ENCODE results near the gene PTAR1.
A peak's percentile ranks its signal among the peaks of the same experiment; 100 is the strongest.

Gene PTAR1

DNA sequence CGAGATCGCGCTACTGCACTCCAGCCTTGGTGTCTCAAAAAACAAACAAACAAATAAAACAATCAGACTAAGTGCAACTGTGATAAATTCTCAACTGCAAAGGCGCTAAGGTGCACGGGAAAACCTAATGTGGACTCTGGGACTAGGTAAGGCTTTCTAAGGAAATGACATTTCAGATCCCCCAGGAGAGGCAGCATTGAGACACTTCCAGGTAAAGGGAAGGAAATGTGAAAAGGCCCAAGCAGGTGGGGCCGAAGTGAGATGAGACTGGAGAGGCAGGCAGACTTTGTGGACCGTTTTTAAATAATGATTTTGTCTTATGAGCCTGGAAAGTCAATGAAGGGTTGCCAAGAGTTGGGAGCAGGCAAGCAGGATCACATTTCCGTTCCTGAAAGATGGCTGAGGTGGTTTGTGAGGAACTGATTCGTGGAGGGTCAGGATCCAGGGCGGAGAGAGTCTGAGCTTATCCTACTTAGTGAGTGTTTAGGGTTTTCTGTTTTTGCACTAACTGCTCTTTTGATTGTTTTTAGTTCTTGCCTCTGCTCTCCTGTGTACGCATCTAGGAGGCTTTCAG, 85.6 kb downstream of the PTAR1 start:
- DNase-seq (ENCODE audit: low spot score): no peak

DNA sequence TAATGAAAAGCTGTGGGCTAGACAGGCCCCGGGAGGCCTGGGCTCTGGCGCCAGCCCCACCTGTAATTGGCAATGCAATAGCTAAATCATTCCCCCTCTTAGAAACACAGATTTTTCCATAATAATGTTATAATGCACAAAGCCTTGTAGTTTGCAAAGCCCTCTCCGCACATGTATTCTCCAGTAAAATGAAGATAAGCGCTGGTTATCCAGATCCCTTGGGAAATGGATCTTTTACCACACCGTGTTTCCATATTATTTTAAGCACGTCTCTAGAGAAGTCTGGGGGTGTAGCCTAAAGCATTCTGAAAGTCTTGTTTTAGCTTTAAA, 86.5 kb downstream of the PTAR1 start:
- DNase-seq (ENCODE audit: low spot score): no peak
- TF ChIP-seq, protein P1, sequence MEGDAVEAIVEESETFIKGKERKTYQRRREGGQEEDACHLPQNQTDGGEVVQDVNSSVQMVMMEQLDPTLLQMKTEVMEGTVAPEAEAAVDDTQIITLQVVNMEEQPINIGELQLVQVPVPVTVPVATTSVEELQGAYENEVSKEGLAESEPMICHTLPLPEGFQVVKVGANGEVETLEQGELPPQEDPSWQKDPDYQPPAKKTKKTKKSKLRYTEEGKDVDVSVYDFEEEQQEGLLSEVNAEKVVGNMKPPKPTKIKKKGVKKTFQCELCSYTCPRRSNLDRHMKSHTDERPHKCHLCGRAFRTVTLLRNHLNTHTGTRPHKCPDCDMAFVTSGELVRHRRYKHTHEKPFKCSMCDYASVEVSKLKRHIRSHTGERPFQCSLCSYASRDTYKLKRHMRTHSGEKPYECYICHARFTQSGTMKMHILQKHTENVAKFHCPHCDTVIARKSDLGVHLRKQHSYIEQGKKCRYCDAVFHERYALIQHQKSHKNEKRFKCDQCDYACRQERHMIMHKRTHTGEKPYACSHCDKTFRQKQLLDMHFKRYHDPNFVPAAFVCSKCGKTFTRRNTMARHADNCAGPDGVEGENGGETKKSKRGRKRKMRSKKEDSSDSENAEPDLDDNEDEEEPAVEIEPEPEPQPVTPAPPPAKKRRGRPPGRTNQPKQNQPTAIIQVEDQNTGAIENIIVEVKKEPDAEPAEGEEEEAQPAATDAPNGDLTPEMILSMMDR (IDR thresholded peaks at IDR 0.05; ENCODE audit: extremely low read depth, missing control alignments): no peak

More for the DNA sequence above, 85.6 kb downstream of the PTAR1 start:
- TF ChIP-seq, protein P1 (IDR thresholded peaks at IDR 0.05; ENCODE audit: extremely low read depth, missing control alignments): no peak

DNA sequence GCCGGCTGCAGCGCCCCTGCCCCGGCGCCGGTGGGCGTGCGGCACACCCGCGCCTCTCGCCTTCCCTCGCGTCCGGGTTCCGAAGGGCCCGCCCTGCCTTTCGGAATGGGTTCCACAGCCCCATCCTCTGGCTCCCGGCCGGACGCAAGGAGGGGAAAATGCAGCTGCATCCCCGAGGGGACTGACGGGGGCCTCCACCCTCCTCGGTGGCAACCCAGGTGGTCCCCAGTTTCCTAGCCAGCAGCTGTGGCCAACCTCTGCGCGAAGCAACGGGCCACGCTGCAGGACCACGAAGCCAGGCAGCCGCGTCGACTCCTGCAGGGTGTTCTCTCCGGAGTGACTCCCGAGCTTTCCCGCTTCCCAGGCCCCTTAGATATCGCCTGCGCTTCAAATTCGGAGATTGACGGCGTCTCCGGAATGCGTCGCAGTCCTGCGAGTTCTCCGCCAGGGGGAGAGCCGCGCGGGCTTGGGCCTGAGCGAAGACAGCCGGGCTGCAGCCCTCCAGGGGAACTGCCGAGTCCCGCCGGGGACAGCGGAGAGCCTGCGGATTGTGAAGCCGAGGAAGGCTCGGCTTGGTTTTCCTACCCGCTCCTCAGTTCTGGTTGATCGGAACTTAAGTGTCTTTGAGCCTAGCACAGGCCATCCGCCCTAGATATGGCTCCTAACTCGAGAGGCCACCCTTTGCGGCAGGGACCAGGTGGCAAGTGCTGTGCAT, 87.1 kb downstream of the PTAR1 start:
- TF ChIP-seq, protein P1 (IDR thresholded peaks at IDR 0.05; ENCODE audit: extremely low read depth, missing control alignments): peak; percentile 76
- peak; percentile 88 for DNase-seq (ENCODE audit: low spot score)

DNA sequence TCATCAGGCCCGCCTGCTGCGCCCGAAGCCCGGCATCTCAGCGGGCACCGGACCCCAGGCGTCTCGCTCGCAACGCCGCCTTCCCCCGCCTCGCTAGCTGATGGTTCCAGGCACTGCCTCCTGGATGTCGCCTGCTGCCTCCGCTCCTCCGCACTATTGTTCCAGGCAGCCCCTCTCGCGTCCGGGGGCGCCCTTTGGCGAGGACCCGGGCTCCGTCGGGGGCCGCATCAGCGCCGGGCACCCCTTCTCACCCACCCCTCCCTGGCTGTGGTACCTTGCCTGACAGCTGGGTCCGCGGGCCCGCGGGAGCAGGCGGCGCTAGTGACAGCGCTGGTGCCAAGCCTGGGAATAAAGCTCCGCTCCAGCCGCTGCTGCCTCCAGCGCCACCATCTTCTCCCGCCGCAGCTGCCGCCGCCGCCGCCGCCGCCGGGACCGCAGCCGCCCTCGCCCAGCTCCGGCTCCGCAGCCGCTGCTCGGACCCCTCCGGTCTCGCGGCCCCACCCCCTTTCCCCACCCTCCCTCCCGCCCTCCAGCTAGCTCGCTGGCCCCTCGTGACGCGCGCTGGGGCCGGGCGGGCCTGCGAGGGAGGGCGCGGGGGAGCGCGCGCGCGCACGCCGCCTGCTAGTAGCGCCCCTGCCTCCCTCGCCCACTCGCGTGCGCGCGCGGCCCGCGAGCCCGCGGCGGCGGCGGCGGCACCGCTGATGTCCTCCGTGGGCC, 87.8 kb downstream of the PTAR1 start, which contains the start of gene APBA1:
APBA1 (minus strand) TSS at position 493 of the 717 bp plus-strand sequence.
- peak; percentile 66 for DNase-seq (ENCODE audit: low spot score)
- TF ChIP-seq, protein P1 (IDR thresholded peaks at IDR 0.05; ENCODE audit: extremely low read depth, missing control alignments): no peak

DNA sequence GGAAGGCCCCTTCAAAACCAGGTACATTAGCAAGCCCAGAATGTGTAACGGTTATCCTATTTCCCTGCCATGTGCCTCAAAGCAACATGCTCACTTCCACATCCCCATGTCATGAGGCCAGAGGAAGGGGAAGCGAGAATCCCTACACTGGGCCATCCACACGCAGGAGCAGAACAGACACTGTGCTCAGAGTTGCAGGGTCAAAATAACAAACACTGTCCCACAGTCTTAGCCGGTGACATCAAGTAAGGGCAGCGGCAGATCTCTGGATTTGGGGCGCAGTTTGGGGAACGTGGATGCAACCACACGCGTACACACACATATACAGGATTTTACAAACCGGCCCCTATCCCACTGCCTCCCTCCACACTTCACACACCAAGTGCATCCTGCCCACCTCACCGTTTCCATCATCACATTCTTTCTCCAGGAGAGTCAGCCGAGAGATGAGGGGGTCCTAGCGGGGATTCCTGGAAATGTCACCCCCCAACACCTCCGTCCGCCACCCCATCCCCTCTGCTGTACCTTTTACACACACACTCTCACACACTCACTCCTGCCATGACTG, 88.4 kb downstream of the PTAR1 start:
- no peak for DNase-seq (ENCODE audit: low spot score)
- TF ChIP-seq, protein P1 (IDR thresholded peaks at IDR 0.05; ENCODE audit: extremely low read depth, missing control alignments): no peak

DNA sequence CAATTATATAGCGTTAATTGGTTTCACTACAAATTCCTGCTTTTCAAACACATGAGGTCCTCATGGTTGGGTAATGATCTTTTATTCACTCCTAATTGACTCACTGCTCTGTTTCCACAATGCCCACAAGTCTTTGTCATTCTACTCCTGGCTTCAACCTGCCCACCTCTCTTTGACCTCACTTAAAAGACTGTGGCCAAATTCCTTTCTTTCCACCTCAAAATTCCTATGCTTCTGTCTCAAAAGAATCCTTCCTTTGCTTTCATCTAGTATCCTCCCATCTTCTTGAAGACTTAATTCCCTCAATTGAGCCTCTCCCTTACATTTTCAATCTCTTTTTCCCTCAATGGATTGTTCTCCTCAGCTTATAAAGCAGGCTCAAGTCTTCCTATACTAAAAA, 92.5 kb downstream of the PTAR1 start:
- no peak for DNase-seq (ENCODE audit: low spot score)
- TF ChIP-seq, protein P1 (IDR thresholded peaks at IDR 0.05; ENCODE audit: extremely low read depth, missing control alignments): no peak

DNA sequence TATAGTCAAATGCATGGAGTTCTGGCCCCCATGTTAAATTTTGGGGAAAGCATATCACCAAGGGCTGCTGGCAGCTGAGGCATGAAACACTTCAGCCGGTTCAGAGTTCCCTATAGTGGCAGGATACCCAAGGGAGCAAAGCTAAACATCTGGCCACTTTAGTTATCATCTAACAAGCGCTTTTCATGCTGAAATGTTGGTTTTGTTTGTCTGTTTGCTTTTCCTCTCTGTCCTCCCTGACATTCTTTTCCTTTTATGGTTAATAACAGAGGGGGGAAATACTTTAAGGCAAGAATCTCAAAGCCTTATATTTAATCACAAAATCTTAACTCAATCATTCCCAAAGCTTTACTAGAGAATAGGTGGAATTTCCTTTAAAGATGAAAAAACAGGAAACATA, 99.5 kb downstream of the PTAR1 start:
- TF ChIP-seq, protein P1 (IDR thresholded peaks at IDR 0.05; ENCODE audit: extremely low read depth, missing control alignments): no peak
- no peak for DNase-seq (ENCODE audit: low spot score)

All from GM20000 (cell line).